OCI-LY3 (cell line): ENCODE results near the gene GAS2L1.

Source experiments
- H2AFZ ChIP-seq: fragments of 200-600, 300-600 bp; shearing (Covaris generic); 2 replicates; pipeline ENCODE4 v1.6.0; 2014; ENCODE audit warnings: antibody characterized with exemption, low read depth, low read length
- H3K27ac ChIP-seq: fragments of 200-600, 300-600 bp; sonication (generic); 2 replicates; pipeline ENCODE4 v1.5.1; 2014; ENCODE audit warnings: mild to moderate bottlenecking, low read length, moderate library complexity, mixed read lengths
- H3K27me3 ChIP-seq: fragments of 200-600, 300-600 bp; sonication (generic); 2 replicates; pipeline ENCODE4 v1.6.1; 2014; ENCODE audit warnings: low read depth, low read length, mixed read lengths
- H3K36me3 ChIP-seq: fragments of 200-600, 300-600 bp; sonication (generic); replicated peaks from 2 replicates; pipeline ENCODE3; 2014; ENCODE audit warnings: low read depth, low read length, mixed read lengths
- H3K4me1 ChIP-seq: fragments of 300-600, 200-600 bp; sonication (generic); 2 replicates; pipeline ENCODE4 v1.6.1; 2014; ENCODE audit warnings: low read length, mixed read lengths
- H3K4me2 ChIP-seq: fragments of 200-600, 300-600 bp; sonication (generic); 2 replicates; pipeline ENCODE4 v1.6.1; 2014; ENCODE audit warnings: low read length, mixed read lengths
- H3K4me3 ChIP-seq: fragments of 300-600, 200-600 bp; sonication (generic); 2 replicates; pipeline ENCODE4 v1.5.1; 2014; ENCODE audit warnings: antibody characterized with exemption, mild to moderate bottlenecking, low read length, moderate library complexity
- H3K79me2 ChIP-seq: fragments of 300-600, 200-600 bp; shearing (Covaris generic); 2 replicates; pipeline ENCODE4 v1.6.1; 2014; ENCODE audit warnings: mild to moderate bottlenecking, low read length, mixed read lengths
- H3K9ac ChIP-seq: fragments of 300-600, 200-600 bp; shearing (Covaris generic); 2 replicates; pipeline ENCODE4 v1.6.0; 2014; ENCODE audit warnings: mild to moderate bottlenecking, low read length, moderate library complexity
- H3K9me3 ChIP-seq: fragments of 200-600, 300-600 bp; shearing (Covaris generic); 2 replicates; pipeline ENCODE4 v1.6.1; 2014; ENCODE audit warnings: low read length, mixed read lengths; ENCODE audit not compliant: insufficient read depth
- H4K20me1 ChIP-seq: fragments of 200-600, 300-600 bp; sonication (generic); 2 replicates; pipeline ENCODE4 v1.6.1; 2016; ENCODE audit warnings: low read length, mixed read lengths; ENCODE audit not compliant: insufficient read depth
- CTCF ChIP-seq: fragments of 200-600, 300-600 bp; sonication (generic); IDR thresholded peaks from 2 replicates; pipeline ENCODE4 v1.5.1; 2014; ENCODE audit warnings: antibody characterized with exemption, low read length, low read depth
- EZH2phosphoT487 ChIP-seq: fragments of 200-600 bp; shearing (Covaris generic); IDR thresholded peaks from 2 replicates; pipeline ENCODE4 v1.6.1; 2018; ENCODE audit warnings: antibody characterized with exemption, mixed run types, low read depth

GAS2L1 gene

GRCh38 chr22:29260031-29260560 lies 46.4 kb upstream of the GAS2L1 start:
- Histone ChIP-seq H2AFZ (no peak overlapping the region), H3K4me1 (no peaks in the 10 kb centered on the region), H3K4me3 (no peak overlapping the region), H3K9ac (no peak overlapping the region), H4K20me1 (no peaks in the 10 kb centered on the region), H3K36me3 (peaks cover 13% of the 10 kb centered on the region), H3K9me3 (no peaks in the 10 kb centered on the region), H3K27ac (no peak overlapping the region), H3K79me2 (no peaks in the 10 kb centered on the region), H3K27me3 (no peaks in the 10 kb centered on the region), H3K4me2 (no peak overlapping the region)
- no peak for TF ChIP-seq CTCF
- no peak for TF ChIP-seq EZH2phosphoT487

GRCh38 chr22:29260601-29261315 lies 45.7 kb upstream of the GAS2L1 start:
- Histone ChIP-seq H2AFZ (no peak overlapping the region), H3K36me3 (peaks cover 18% of the 10 kb centered on the region), H3K9ac (no peak overlapping the region), H3K4me1 (no peaks in the 10 kb centered on the region), H3K4me2 (no peak overlapping the region), H4K20me1 (no peaks in the 10 kb centered on the region), H3K4me3 (no peak overlapping the region), H3K9me3 (no peaks in the 10 kb centered on the region), H3K27ac (no peak overlapping the region), H3K79me2 (peaks cover 6% of the 10 kb centered on the region), H3K27me3 (no peaks in the 10 kb centered on the region)
- TF ChIP-seq CTCF (no peak), EZH2phosphoT487 (no peak)

- Histone ChIP-seq H4K20me1 (peaks cover under 1% of the 10 kb centered on the region; the same call in 1 of the 2 replicates), H3K27me3 (no peaks in the 10 kb centered on the region), H3K4me2 (no peak overlapping the region), H3K4me1 (peaks cover 9% of the 10 kb centered on the region), H2AFZ (no peak overlapping the region), H3K36me3 (peaks cover 23% of the 10 kb centered on the region), H3K9ac (no peak overlapping the region), H3K27ac (no peak overlapping the region), H3K79me2 (peaks cover 37% of the 10 kb centered on the region), H3K9me3 (no peaks in the 10 kb centered on the region), H3K4me3 (no peak overlapping the region)
- no peak for TF ChIP-seq CTCF
- no peak for TF ChIP-seq EZH2phosphoT487
These were observed 42.6 kb upstream of the GAS2L1 start for GRCh38 chr22:29263791-29264276.

GRCh38 chr22:29265305-29265704 lies 41.1 kb upstream of the GAS2L1 start:
- Histone ChIP-seq H3K27ac (no peak overlapping the region), H3K9me3 (no peaks in the 10 kb centered on the region), H2AFZ (no peak overlapping the region), H3K79me2 (peaks cover 51% of the 10 kb centered on the region), H3K4me2 (no peak overlapping the region), H3K36me3 (peaks cover 37% of the 10 kb centered on the region), H3K4me1 (peaks cover 18% of the 10 kb centered on the region), H3K27me3 (no peaks in the 10 kb centered on the region), H4K20me1 (peaks cover 15% of the 10 kb centered on the region), H3K4me3 (no peak overlapping the region), H3K9ac (no peak overlapping the region)
- TF ChIP-seq CTCF = no peak
- TF ChIP-seq EZH2phosphoT487 = no peak
